ENCODE data around the gene MGAT3. TPM values are rescaled to one million over a fixed set of nuclear protein-coding genes. Genes with fewer than 3 reads are reported as not detected.

MGAT3 gene
- total and polyA plus RNA-seq, 9 of the 15 experiments (the other 6 are each of a cell fraction or from before 2014, with no cell fraction given), result 0.10 to 11.5 (median 4.6) TPM

GRCh38 chr22:39502109-39502788 is 45.4 kb downstream of the MGAT3 start, which contains the start of gene MIEF1 (continued):
- TF ChIP-seq BRD9 (IDR thresholded peaks at IDR 0.05; ENCODE audit: low read depth, partially characterized antibody), result no peak
- TF ChIP-seq ZNF696 (CRISPR knock-in tag; conservative IDR thresholded peaks at IDR 0.05), result no peak
- TF ChIP-seq FIP1L1 (IDR thresholded peaks at IDR 0.05; ENCODE audit: low read depth, low read length, poor library complexity, severe bottlenecking), result peak; percentile 30
- peak; percentile 85 for TF ChIP-seq POLR2G (IDR thresholded peaks at IDR 0.05; ENCODE audit: low read depth, low read length)
- no peak for TF ChIP-seq ZNF76 (CRISPR knock-in tag; IDR thresholded peaks at IDR 0.05; ENCODE audit: borderline replicate concordance)
- TF ChIP-seq ZNF253 (CRISPR knock-in tag; conservative IDR thresholded peaks at IDR 0.05), result no peak

- intact Hi-C loops (cut with micrococcal nuclease) (no loop called here), in situ Hi-C loops (cut with MboI) (loop anchor here (10.0 kb wide), 1 partner anchor 328 kb away; no protein-coding TSS in a partner anchor)
- POLR2A ChIA-PET, result interaction anchor here (0.6 to 8.6 kb wide), 3 partner anchors 14 to 28 kb away, joined by 3 to 106 read pairs (median 15); partner anchors contain the start of gene ATF4
- H3K9me3 ChIP-seq (replicated peaks; ENCODE audit: control insufficient read depth, insufficient read depth, low read depth, low read length), result no peaks in the 10 kb centered on the region
- peaks cover 2% of the 10 kb centered on the region for H3K9me1 ChIP-seq (ENCODE audit: control insufficient read depth, insufficient read depth, low read length)
- no peak; the same call in 1 of the 3 replicates for ATAC-seq
- WGBS (ENCODE audit: insufficient coverage, low coverage, missing lambda C conversion rate), result 1% methylated on average over 18 of the region's 18 CpGs
- peaks cover 22 to 30% of the 10 kb centered on the region in 2 experiments for H3K4me1 ChIP-seq (replicated peaks in 1 of 2; ENCODE audit: control insufficient read depth in 2 of 2, insufficient read depth in 2 of 2, low read length in 2 of 2)
- peaks cover 52% of the 10 kb centered on the region for H3K79me2 ChIP-seq (ENCODE audit: control insufficient read depth, insufficient read depth, low read length)
- TSS peak; percentile 55 for BruUV-seq (replicated peaks)
- H2AFZ ChIP-seq (ENCODE audit: low read depth, low read length), result no peak overlapping the region; the same call in 1 of the 2 replicates
- H4K20me1 ChIP-seq (replicated peaks; ENCODE audit: control insufficient read depth, insufficient read depth, low read length), result no peaks in the 10 kb centered on the region; the same call in 1 of the 2 replicates
- no peak for FAIRE-seq
- peaks cover 52% of the 10 kb centered on the region for H3K36me3 ChIP-seq (ENCODE audit: control insufficient read depth, insufficient read depth, low read length)
- peak overlapping the region; percentile 95 to 96 for H3K9ac ChIP-seq (ENCODE audit: insufficient read depth in 1 of 2, low read depth in 2 of 2, low read length in 2 of 2)
- no peak for DNase-seq (ENCODE audit: extremely low read depth in 1 of 4, low spot score in 3 of 4)
- H3K27ac ChIP-seq (ENCODE audit: extremely low read depth, low read depth, low read length), result peak overlapping the region; percentile 84
- CTCF ChIA-PET (ENCODE audit: low intra/inter-chr PET ratio), result no interaction called here
- peak overlapping the region; percentile 95 for H3K4me2 ChIP-seq (ENCODE audit: insufficient read depth, low read length)
- no peaks in the 10 kb centered on the region for H3K27me3 ChIP-seq (ENCODE audit: control insufficient read depth in 2 of 2, insufficient read depth in 2 of 2, low read length in 2 of 2)
- peak overlapping the region; percentile 96 for H3K4me3 ChIP-seq
- TF ChIP-seq CEBPZ (IDR thresholded peaks at IDR 0.05; ENCODE audit: borderline replicate concordance, low read depth, low read length) (no peak), ETS1 (conservative IDR thresholded peaks at IDR 0.05; ENCODE audit: control insufficient read depth, low read depth, low read length) (no peak), NR3C1 (CRISPR knock-in tag; IDR thresholded peaks at IDR 0.05) (no peak), THAP7 (CRISPR knock-in tag; IDR thresholded peaks at IDR 0.05) (no peak), CREB1 (IDR thresholded peaks at IDR 0.05) (no peak), CREB1 (CRISPR knock-in tag; IDR thresholded peaks at IDR 0.05) (no peak), SNRNP70 (optimal IDR thresholded peaks at IDR 0.05; ENCODE audit: low read depth, low read length) (no peak), ZNF282 (CRISPR knock-in tag; IDR thresholded peaks at IDR 0.05) (no peak), RB1 (IDR thresholded peaks at IDR 0.05; ENCODE audit: low read depth) (no peak)
Observed at GRCh38 chr22:39502789-39503409, 46.1 kb downstream of the MGAT3 start.
